ENCODE data around the gene MCF2L.

DNA sequence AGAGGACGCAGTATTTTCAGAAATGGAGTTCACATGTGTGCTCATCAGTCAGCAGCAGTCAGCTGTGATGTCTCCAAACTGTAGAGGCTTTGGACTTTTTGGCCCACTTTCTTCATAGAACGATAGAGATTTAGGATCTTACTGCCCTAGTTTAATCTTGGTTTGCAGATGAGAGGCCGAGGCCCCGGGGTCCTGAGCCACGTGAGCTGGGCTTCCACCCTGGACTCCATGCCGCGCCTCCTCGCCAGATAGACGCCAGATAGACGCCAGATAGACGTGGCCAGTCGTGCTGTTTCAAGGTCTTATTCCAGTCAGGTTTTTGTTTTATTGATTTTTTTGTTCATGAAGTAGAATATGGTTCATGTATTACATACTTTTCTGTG lies 11.7 kb upstream of the MCF2L start:
- no peak for TF ChIP-seq POLR2A (IDR thresholded peaks at IDR 0.05)
- TF ChIP-seq, protein P1, sequence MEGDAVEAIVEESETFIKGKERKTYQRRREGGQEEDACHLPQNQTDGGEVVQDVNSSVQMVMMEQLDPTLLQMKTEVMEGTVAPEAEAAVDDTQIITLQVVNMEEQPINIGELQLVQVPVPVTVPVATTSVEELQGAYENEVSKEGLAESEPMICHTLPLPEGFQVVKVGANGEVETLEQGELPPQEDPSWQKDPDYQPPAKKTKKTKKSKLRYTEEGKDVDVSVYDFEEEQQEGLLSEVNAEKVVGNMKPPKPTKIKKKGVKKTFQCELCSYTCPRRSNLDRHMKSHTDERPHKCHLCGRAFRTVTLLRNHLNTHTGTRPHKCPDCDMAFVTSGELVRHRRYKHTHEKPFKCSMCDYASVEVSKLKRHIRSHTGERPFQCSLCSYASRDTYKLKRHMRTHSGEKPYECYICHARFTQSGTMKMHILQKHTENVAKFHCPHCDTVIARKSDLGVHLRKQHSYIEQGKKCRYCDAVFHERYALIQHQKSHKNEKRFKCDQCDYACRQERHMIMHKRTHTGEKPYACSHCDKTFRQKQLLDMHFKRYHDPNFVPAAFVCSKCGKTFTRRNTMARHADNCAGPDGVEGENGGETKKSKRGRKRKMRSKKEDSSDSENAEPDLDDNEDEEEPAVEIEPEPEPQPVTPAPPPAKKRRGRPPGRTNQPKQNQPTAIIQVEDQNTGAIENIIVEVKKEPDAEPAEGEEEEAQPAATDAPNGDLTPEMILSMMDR (IDR thresholded peaks at IDR 0.05), result no peak
